ENCODE measurements around the gene LIFR. TPM values are rescaled to one million over a fixed set of nuclear protein-coding genes. Genes with fewer than 3 reads are reported as not detected.
"Not testable (repeated sequence)": the region's sequence is repeated elsewhere in the genome, so short reads cannot be mapped to it uniquely, and the experiment has no call there.

LIFR gene
- total and polyA plus RNA-seq, 2 of the 4 experiments (the other 2 are of a cell fraction) = 1.9 to 10.4 TPM

GRCh38 chr5:38600329-38601045 lies 44.0 kb upstream of the LIFR start:
- H3K56ac ChIP-seq (ENCODE audit: extremely low read depth, insufficient read depth, low read length) = no peak overlapping the region
- ATAC-seq (ENCODE audit: low read depth) (no peak), DNase-seq (peak; percentile 37)
- H3K9ac ChIP-seq (ENCODE audit: low read depth, low read length) = no peak overlapping the region
- no peak overlapping the region for H3K4me3 ChIP-seq (ENCODE audit: insufficient read depth, low read depth, low read length)
- no peak overlapping the region for H4K8ac ChIP-seq (ENCODE audit: low read depth in 2 of 2, low read length in 2 of 2)
- no peak overlapping the region; the same call in 1 of the 2 replicates for H4K91ac ChIP-seq (ENCODE audit: insufficient read depth, low read depth, low read length)
- 100% methylated on average over 1 of the region's 3 CpGs; no CpG with 5 or more reads in 1 of the 2 experiments for WGBS, 2 experiments (ENCODE audit: extremely low coverage in 2 of 2, insufficient read length in 1 of 2)
- TF ChIP-seq FOS (IDR thresholded peaks at IDR 0.05; ENCODE audit: low read depth, low read length) (no peak), CEBPB (IDR thresholded peaks at IDR 0.05; ENCODE audit: low read depth, low read length) (peak; percentile 48; the same call in 1 of the 2 replicates), USF2 (IDR thresholded peaks at IDR 0.05; ENCODE audit: low read depth, low read length) (no peak)
- BruUV-seq (replicated peaks) = no TSS peak
- ChIA-PET POLR2A (ENCODE audit: unreplicated experiment) (no interaction called here), CTCF (no interaction called here)
- H2AK9ac ChIP-seq (replicated peaks; ENCODE audit: low read depth, low read length, poor library complexity) = no peak overlapping the region
- no peak overlapping the region for H3K4ac ChIP-seq (ENCODE audit: low read depth, low read length)
- H3K4me1 ChIP-seq (ENCODE audit: control insufficient read depth, insufficient read depth, low read length) = peaks cover 18% of the 10 kb centered on the region
- no peak overlapping the region for H2AFZ ChIP-seq (replicated peaks; ENCODE audit: low read length, poor library complexity)
- H2BK15ac ChIP-seq (ENCODE audit: low read depth, low read length) = peak overlapping the region; percentile 28; the same call in 1 of the 3 replicates
- 0 out of 2 replicates have a peak overlapping the region, but pooled peaks have one; percentile 2 for H2BK20ac ChIP-seq (ENCODE audit: low read depth, low read length)
- H4K20me1 ChIP-seq (ENCODE audit: insufficient read depth, low read length) = peaks cover 5% of the 10 kb centered on the region; the same call in 1 of the 2 replicates
- no peak overlapping the region for H2BK120ac ChIP-seq (ENCODE audit: low read depth, low read length)
- 0 out of 2 replicates have a peak overlapping the region, but pooled peaks have one; percentile 8 for H3K23ac ChIP-seq (ENCODE audit: low read depth, low read length)
- H3K27me3 ChIP-seq (ENCODE audit: control insufficient read depth, insufficient read depth, low read length) = no peaks in the 10 kb centered on the region; the same call in 1 of the 2 replicates
- no peak overlapping the region for H2BK5ac ChIP-seq (ENCODE audit: low read depth, low read length, poor library complexity, severe bottlenecking)
- H3K79me1 ChIP-seq (ENCODE audit: low read depth in 1 of 2, low read length in 2 of 2) = no peaks in the 10 kb centered on the region
- no peak overlapping the region; the same call in 1 of the 2 replicates for H3K18ac ChIP-seq (ENCODE audit: low read depth, low read length)
- H3K9me1 ChIP-seq (ENCODE audit: insufficient read depth, low read length) = peaks cover 16% of the 10 kb centered on the region
- intact Hi-C loops (cut with micrococcal nuclease) (no loop called here), dilution Hi-C loops (cut with HindIII; ENCODE audit: low sequenced_read_pairs, unreplicated experiment) (no loop called here), in situ Hi-C loops (cut with MboI; ENCODE audit: low sequenced_read_pairs) (no loop called here)
- H3K36me3 ChIP-seq (ENCODE audit: control insufficient read depth, insufficient read depth, low read length) = no peaks in the 10 kb centered on the region
- no peak overlapping the region for H3K4me2 ChIP-seq (ENCODE audit: low read depth, low read length)
- no peak overlapping the region for H4K5ac ChIP-seq (ENCODE audit: low read depth, low read length)
- H2AK5ac ChIP-seq (ENCODE audit: low read depth, low read length) = peak overlapping the region; percentile 54; the same call in 1 of the 2 replicates
- no peak overlapping the region for H3K27ac ChIP-seq (ENCODE audit: insufficient read depth, low read length)
- no peaks in the 10 kb centered on the region for H3K9me3 ChIP-seq (ENCODE audit: control insufficient read depth, insufficient read depth, low read length)
- H3K14ac ChIP-seq (replicated peaks; ENCODE audit: low read depth, low read length) = 0 out of 2 replicates have a peak overlapping the region, but pooled peaks have one; percentile 11

- H3K79me1 ChIP-seq (ENCODE audit: low read depth in 1 of 2, low read length in 2 of 2); H4K8ac ChIP-seq (ENCODE audit: low read depth in 2 of 2, low read length in 2 of 2); CTCF ChIA-PET; H4K20me1 ChIP-seq (ENCODE audit: insufficient read depth, low read length); H2BK5ac ChIP-seq (ENCODE audit: low read depth, low read length, poor library complexity, severe bottlenecking); H2AFZ ChIP-seq (replicated peaks; ENCODE audit: low read length, poor library complexity); H4K5ac ChIP-seq (ENCODE audit: low read depth, low read length); dilution Hi-C loops (cut with HindIII; ENCODE audit: low sequenced_read_pairs, unreplicated experiment); H3K27ac ChIP-seq (ENCODE audit: insufficient read depth, low read length); ATAC-seq (ENCODE audit: low read depth); DNase-seq; H3K18ac ChIP-seq (ENCODE audit: low read depth, low read length); H3K4me3 ChIP-seq (ENCODE audit: insufficient read depth, low read depth, low read length); H3K4me2 ChIP-seq (ENCODE audit: low read depth, low read length); H3K23ac ChIP-seq (ENCODE audit: low read depth, low read length); POLR2A ChIA-PET (ENCODE audit: unreplicated experiment); H3K36me3 ChIP-seq (ENCODE audit: control insufficient read depth, insufficient read depth, low read length); H3K4ac ChIP-seq (ENCODE audit: low read depth, low read length); BruUV-seq (replicated peaks); H2BK120ac ChIP-seq (ENCODE audit: low read depth, low read length); H3K9me3 ChIP-seq (ENCODE audit: control insufficient read depth, insufficient read depth, low read length); H2AK9ac ChIP-seq (replicated peaks; ENCODE audit: low read depth, low read length, poor library complexity); H3K56ac ChIP-seq (ENCODE audit: extremely low read depth, insufficient read depth, low read length); H3K27me3 ChIP-seq (ENCODE audit: control insufficient read depth, insufficient read depth, low read length); H3K14ac ChIP-seq (replicated peaks; ENCODE audit: low read depth, low read length); H3K9ac ChIP-seq (ENCODE audit: low read depth, low read length); intact Hi-C loops (cut with micrococcal nuclease); in situ Hi-C loops (cut with MboI; ENCODE audit: low sequenced_read_pairs); H2BK20ac ChIP-seq (ENCODE audit: low read depth, low read length); H4K91ac ChIP-seq (ENCODE audit: insufficient read depth, low read depth, low read length): not testable (repeated sequence)
- H3K4me1 ChIP-seq (ENCODE audit: control insufficient read depth, insufficient read depth, low read length) = peaks cover 18% of the 10 kb centered on the region
- peak overlapping the region; percentile 53; the same call in 1 of the 2 replicates for H2AK5ac ChIP-seq (ENCODE audit: low read depth, low read length)
- H2BK15ac ChIP-seq (ENCODE audit: low read depth, low read length) = 0 out of 3 replicates have a peak overlapping the region, but pooled peaks have one; percentile 28
- H3K9me1 ChIP-seq (ENCODE audit: insufficient read depth, low read length) = peaks cover 20% of the 10 kb centered on the region
Observed at GRCh38 chr5:38599751-38600150, 43.3 kb upstream of the LIFR start.
